MV-4-11 (cell line): ENCODE measurements around the gene FAM32A.

Experiments used
- DNase-seq: peaks from one replicate; lab custom pipeline; 2025; lab: John Stamatoyannopoulos, UW

FAM32A gene

DNA sequence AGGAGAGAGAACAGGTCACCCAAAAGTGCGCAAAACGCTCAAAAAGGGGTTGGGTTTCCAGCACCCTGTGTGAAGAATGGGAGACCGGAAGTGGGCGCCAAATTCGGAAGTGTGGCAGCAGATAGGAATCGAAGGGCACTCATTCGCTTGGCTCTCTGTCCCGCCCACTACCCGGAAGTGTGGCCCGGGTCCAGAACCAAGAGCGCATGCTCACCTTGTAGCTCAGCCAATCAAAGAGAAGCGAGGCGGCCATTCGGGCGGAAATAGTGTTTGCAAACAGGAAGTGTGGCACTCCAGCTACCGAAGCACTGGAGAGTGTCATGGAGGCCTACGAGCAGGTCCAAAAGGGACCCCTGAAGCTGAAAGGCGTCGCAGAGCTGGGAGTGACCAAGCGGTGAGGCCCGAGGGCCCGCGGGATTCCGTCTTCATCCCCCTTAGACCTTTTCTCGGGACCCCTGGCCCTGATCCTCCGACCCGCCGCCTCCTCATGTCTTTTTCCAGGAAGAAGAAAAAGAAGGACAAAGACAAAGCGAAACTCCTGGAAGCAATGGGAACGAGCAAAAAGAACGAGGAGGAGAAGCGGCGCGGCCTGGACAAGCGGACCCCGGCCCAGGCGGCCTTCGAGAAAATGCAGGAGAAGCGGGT is at the start of gene FAM32A:
Gene FAM32A, plus strand, starts transcription at position 288 of the 645 bp plus-strand sequence. Its CDS starts 33 bp downstream, at position 321.
- peak; percentile 100 for DNase-seq

DNA sequence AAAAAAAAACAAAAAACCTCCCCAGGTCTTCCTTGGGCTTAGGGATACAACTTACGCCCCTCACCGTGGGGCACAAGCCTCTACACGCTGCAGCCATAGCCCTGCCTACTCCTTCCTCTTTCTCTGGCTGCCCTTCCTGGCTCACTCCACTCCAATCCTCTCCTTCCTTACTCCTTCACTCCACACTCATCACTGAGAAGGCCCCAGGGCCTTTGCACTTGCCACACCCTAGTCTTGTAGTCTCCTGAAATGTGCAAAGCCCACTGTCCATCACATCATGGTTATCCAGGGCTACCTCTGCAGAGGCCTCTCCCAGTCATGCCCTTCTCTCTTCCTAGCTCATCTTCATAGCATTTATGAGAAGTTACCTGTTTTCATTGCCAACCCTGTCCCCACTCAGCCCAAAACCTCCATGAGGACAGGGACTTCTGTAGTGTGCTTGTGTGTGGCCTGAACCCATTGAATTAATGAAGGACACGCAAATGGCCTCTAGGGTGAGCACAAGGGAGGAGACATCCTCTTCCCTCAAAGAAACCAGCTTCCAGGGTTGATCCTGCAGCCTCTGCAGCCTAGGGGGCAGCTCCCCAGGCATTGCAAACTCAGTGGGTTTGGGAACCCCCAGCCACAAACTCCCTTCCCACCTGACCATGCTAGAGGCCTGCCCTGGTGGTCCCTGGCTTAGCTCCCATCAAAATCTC is 49.6 kb upstream of the FAM32A start:
- DNase-seq: peak; percentile 46

DNA sequence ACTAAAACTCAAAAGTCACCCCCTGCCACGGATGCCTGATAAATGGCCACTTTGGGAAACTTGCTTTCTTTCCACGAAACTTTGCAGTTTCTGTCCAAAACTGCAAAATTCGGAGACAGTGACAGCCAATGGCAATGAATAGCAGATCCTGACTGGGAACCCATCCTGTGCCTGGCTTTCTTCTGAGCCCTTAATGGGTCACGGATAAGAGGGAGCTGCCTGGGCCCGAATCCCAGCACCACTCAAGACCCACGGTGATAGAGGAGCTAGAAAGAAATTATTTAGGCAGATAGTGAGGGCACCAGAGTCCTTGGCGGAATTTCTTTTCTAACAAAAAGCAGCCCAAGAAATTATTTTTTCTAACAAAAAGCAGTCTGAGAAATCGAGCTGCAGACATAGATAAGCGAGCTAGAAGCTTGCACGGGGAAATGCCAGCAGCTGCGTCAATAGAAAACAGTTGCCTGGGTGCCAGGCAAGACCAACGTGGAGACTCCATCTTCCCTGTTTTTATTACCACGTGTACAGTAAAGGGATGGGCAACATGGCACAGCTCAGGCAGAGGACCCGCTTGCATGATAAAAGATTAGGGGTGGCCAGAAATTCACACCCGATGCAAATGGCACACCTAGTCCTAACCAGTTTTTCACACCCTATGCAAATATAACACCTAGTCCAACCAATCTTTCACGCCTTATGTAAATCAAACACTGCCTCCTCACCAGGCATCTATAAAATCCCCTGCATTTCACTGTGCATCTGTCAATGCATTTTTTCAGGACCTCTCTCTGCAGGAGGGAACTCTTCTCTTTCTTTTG is 48.8 kb upstream of the FAM32A start:
- peak; percentile 59 for DNase-seq

DNA sequence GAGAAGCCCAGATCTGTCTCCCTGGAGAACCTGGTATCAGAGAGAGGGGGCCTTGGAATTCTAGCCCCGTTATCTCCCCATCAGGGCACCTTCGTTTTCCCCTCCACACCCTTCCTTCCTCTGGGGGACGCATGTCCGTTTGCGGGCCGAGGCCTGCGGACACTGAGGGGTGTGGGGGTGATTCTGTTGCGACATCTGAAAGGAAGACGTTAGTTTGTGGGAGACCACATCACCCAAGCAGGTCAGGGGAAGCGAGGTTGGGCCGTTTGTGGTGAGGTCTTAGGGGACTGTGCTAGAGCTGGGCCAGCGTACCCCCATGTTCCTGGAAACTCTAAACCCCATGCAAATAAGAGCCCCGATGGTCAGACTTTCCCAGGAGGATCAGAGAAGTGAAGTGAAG is 45.5 kb upstream of the FAM32A start:
- DNase-seq: peak; percentile 100

DNA sequence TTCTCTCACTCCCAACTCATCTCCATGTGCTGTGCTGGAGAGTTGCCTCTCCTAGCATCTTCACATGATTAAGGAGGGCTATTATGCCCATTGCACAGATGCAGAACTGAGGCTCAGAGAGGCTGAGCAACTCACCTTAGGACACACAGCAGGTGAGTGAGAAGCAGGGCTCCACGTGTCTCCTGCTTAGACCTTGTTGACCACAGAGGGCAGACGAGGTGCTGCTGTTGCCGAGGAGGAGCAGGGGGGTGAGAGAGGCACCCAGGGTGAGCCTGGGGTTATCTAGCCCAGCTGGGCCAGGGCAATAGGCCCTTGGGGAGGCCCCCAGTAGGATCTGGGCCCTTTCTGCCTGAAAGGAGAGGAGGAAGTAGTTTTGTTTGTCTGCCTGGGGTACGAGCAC is 44.2 kb upstream of the FAM32A start:
- DNase-seq: peak; percentile 96

DNA sequence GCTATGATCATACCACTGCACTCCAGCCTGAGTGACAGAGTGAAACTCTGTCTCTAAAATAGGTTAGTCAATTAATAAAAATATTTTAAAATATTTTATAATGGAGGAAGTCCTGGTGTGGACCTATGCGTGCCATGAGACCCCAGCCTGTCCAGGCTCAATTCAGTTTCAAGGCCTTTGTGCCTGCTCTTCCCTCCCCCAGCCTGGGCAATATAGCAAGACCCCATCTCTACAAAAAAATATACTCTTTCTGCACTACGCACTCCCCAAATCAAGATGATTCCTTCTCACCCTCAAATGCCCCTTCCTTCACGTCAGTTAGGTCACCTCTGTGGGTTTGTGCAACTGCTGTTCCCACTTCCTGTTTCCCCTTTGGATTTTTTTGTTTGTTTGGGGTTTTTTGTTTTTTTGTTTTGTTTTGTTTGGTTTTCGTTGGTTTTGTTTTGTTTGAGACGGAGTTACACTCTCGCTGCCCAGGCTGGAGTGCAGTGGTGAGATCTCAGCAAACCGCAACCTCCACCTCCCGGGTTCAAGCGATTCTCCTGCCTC is 43.1 kb upstream of the FAM32A start:
- peak; percentile 76 for DNase-seq

DNA sequence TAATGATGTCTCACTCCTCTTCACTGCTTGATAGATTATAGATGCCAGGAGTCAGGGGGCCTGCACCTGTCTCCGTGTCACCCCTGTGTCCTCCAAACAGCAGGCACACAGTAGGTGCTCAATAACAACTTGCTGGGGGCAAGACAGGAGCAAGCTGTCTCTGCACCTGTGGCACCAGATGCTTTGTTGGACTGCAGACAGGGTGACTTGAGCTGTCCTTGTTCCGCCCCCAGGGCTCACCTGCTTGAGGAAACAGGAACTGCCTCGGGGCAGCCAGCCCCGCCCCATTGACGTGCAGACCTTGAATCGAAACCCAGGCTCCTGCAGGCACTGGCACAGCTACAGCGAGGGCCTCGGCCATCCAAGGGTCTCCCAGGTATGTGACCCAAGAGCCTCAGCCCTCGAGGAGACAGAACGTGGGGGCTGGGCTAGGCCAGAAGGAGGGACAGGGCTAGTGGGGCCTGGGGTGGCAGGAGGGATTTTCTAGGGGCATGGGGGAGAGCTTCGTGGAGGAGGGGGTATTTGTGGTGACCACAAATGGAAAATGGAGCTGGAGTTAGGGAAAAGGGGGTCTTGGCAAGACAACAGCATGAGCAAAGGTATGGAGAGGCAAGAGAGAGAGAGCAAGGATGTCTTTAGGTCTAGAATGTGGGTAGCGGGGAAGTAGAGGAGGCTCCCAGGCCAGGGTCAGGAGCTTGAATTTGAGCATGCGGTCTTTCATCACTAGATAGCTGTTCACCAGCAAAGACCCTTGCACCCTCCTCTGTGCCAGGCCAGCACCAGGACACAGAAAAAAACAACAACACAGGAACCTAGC is 41.6 kb upstream of the FAM32A start, which contains the start of gene HSH2D:
Gene HSH2D, plus strand, starts transcription at position 287 of the 817 bp plus-strand sequence. CDS start 5,066 bp downstream, outside the sequence.
- DNase-seq: peak; percentile 45

DNA sequence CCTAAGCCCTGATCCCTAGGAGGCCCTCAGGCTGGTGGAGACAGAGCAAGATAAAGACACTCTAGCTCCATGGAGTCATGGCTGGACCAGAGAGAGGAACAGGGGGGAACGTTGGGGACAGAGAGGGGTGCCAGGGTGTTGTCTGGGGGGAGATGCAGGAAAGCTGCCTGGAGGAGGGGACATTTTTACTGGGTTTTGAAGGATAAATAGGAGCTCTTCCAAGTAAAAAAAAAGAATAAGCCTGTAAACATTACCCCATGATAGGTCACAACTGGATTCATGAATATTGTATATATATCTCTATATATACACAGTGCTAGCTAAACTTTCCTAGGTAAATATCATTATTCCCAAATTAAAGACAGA is 41.0 kb upstream of the FAM32A start:
- DNase-seq: no peak

DNA sequence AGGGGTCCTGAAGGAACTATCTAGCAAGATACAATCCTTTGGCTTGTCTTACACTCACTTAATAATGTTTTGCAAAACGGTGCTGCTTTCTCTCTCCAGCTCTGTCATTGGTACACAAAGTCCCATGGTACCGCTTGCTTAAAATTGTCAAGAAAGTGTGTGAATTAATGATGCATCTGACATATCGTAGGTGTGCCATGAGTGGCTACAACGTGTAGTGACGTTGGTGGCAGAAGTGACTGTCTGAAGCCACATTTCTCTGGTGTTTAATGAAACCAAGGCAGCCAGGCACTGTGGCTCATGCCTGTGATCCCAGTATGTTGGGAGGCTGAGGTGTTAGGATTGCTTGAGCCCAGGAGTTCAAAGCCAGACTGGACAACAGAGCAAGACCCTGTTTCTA is 39.1 kb upstream of the FAM32A start:
- DNase-seq: no peak

DNA sequence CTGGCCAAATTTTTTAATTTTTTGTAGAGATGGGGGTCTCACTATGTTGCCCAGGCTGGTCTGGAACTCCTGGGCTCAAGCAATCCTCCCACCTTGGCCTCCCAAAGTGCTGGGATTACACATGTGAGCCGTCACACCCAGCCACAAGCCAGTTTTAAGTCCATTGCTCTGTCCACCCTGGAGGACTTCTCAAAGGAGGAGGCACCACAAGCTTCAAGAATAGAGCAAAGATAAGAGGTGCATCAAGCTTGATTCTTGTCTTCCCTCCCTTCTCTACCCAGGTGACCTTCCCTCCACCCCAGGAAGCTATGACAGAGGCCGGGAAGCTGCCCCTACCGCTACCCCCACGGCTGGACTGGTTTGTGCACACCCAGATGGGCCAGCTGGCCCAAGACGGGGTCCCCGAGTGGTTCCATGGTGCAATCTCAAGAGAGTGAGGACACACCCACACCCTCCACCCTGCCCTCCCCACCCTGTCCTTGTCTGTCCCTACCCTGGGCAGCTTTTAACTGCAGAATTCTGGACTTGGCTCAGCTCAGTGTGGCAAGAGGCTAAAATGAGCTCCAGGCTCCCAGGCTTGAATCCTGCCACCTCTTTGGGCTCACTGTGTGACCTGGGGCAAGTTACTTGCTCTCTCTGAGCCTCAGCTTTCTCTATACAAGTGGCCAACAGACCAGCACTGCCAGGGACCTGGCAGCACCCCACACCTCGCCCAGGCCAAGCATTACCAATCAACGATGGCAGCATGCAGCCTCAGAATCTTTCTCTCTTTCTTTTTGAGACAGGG is 36.6 kb upstream of the FAM32A start:
- DNase-seq: peak; percentile 71

DNA sequence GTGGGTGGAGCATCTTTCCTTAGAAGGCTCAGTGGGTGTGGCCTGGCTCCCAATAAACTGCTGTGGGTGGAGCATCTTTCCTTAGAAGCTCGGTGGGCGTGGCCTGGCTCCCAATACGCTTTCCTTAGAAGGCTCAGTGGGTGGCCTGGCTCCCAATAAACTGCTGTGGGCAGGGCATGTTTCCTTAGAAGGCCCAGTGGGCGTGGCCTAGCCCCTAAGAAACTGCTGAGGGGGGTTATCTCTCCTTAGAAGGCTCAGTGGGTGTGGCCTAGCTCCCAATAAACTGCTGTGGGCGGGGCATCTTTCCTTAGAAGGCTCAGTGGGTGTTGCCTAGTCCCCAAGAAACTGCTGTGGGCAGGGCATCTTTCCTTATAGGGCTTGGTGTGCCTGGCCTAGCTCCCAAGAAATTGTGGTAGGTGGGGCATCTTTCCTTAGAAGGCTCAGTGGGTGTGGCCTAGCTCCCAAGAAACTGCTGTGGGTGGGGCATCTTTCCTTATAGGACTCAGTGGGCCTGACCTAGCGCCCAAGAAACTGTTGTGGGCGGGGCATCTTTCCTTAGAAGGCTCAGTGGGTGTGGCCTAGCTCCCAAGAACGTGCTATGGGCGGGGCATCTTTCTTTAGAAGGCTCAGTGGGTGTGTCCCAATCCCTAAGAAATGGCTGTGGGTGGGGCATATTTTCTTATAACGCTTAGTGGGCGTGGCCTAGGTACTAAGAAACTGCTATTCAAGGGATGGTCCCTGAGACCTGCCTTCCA is 31.5 kb upstream of the FAM32A start:
- peak; percentile 50 for DNase-seq

DNA sequence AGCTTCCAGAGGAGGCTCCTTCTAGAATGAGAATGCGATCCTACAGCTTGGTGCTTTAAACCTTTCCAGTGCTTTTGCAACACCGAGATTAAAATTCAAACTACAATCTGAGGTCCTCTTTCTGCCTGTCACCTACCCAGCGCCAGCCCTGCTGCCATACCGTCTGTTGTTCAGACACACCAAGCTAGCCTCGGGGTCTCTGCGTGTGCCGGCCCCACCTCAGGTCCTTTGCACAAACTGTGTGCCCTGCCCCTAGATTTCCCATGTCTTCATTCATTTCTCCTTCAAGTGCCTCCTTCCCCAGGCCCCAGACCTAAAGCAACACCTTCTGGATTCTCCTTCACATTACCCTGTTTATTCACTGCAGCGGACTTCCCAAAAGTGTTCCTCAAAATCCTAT is 30.7 kb upstream of the FAM32A start:
- no peak for DNase-seq

DNA sequence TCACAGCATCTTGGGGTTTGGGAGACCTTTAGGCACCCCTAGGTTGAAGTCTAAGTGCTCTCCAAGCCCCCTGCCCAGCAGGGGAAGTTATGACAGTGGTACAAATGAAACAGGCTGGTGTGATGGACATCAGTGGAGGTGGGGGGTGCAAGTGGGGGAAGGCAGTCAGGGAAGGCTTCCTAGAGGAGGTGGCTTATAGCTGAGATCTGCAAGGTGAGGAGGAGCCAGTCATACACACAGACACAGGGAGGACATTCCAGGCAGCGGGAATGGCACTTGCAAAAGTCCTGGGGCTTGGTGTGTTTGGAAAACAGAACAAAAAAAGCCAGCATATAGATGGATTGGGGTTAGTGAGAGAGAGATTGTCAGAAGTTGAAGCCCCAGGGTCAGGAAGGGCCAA is 30.1 kb upstream of the FAM32A start:
- no peak for DNase-seq

DNA sequence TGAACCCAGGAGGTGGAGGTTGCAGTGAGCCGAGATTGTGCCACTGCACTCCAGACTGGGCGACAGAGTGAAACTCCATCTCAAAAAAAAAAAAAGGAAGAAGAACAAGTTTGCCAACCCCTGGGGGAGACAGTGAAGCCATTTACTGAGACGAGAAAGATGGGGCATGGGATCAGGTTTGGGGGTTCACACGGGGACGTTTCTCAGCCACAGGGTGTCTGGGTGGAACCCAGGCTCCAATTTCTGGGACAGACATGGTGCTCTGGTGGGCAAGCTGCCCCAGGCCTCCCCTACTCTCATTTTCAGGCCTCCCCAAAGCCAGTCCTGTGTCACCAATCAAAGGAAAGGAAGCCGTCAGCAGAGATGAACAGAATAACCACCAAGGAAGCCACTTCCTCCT is 28.3 kb upstream of the FAM32A start:
- peak; percentile 41 for DNase-seq

DNA sequence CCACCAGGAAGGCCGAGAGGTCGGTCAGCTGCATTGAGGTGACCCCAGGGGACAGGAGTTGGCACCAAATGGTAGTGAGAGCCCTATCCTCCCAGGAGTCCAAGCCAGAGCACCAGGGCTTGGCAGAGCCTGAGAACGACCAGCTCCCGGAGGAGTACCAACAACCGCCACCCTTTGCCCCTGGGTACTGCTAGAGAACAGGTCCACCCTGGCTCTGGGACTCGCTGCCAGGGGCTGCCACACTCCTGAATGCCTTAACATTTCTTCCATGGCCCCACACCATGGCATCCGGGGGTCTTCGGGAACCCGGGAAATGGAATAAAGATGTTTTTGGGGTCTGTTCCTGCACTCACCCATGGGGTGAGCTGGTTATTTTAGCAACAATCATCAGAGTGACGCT is 27.6 kb upstream of the FAM32A start:
- no peak for DNase-seq

DNA sequence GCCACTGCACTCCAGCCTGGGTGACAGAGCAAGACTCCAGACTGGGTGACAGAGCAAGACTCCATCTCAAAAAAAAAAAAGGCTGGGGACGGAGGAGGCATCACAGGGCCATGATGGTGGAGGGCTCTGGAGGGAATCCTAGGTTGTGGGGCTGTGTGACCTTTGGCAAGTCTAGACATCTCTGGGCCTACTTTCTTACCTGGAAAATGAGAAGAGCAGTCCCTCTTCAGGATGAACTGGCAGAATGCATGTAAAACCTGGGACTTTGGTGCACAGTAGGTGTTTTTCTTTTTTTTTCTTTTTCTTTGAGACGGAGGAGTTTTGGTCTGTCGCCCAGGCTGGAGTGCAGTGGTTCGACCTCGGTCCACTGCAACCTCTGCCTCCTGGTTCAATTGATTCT is 25.6 kb upstream of the FAM32A start:
- no peak for DNase-seq

DNA sequence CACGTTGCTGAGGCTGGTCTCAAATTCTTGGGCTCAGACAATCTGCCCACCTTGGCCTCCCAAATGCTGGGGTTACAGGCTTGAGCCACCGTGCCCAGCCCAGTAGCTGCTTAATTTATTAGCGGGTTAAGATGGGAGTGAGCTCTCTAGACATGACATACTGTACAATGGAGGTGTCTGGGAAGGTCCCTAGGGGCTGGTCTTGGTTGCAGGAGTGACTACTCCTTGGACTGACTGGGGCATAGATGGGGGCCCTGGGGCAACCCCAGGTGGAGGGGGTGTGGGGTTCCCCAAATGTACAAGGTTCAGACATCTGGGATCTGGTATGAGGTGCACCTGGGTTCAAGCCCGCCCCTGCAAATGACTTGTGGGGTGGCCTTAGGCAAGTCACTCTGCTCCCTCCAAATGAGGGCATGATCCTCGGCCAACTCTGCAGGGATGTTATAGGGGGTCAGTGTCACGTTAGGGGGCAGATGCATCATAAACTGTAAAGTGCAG is 24.7 kb upstream of the FAM32A start:
- DNase-seq: no peak

DNA sequence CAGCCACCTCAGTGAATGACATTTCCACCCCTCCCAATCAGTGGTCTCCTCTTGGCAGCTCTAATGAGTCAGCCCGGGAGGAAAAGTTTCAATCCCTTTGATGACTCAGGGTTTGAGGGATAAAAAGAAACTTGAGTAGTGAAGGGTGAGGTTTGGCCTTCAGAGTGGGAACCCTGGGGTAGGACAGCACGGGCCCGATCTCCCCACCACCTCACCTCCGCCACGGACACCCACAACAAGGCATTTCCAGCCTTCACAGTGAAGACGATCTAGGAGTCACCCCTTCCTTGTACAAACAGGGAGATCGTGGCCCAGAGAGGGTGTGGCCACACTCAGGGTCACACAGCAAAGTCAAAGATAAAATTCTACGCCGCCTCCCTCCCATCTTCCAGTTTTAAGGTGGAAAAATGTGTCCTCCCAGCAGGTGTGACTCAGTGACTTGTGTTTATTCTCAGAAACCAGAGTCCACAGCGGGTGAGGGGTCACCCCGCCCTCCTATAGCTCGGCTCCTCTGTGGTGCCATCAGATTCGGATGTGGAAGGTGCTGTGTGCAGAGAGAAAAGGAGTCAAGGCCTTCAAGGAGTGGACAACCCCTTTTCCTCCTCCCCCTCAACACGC is 24.2 kb upstream of the FAM32A start:
- peak; percentile 87 for DNase-seq

DNA sequence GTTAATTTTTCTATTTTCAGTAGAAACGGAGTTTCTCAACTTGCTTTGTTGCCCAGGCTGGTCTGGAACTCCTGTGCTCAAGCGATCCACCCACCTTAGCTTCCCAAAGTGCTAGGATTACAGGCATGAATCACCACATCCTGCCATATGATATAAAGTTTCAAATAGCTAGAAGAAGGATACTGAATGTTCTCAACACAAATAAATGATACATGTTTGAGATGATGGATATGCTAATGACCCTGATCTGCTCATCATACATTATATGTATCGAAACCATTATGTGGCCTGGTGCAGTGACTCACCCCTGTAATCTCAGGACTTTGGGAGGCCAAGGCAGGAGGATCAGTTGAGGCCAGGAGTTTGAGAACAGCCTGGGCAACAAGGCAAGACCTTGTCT is 23.4 kb upstream of the FAM32A start:
- peak; percentile 35 for DNase-seq
